HG03097 (cell line): ENCODE results near the gene MED13L.

Experiments
- ATAC-seq: cut with Tn5 transposase; IDR thresholded peaks from one replicate; pipeline ENCODE4 v1.9.1; 2021; ENCODE audit not compliant: unreplicated experiment, low FRiP score

MED13L gene

GRCh38 chr12:115957686-115958290, 319.7 kb downstream of the MED13L start:
- no peak for ATAC-seq

DNA sequence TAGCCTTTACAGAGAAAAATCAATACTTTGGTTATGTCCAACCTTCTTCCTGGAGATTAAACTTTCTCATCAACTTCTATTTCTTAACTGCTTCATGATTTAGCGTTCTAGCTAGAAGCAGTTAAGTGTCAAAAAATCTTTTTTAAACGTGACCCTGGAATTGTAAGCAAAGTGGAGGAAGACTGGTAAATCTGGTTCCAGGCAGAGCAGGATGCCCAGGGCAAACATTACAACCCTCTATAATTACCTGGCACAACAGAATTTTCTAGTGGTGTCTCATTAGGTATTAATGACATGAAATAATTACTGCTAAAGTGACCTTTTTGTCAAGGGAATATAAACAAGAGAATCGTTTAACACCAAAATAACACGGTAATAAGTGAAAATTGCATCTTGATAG, 320.8 kb downstream of the MED13L start:
- ATAC-seq, result no peak

- ATAC-seq, result no peak
Observed at GRCh38 chr12:115956236-115956635, 321.3 kb downstream of the MED13L start.

- no peak for ATAC-seq
Observed at GRCh38 chr12:115953450-115953849, 324.0 kb downstream of the MED13L start.

DNA sequence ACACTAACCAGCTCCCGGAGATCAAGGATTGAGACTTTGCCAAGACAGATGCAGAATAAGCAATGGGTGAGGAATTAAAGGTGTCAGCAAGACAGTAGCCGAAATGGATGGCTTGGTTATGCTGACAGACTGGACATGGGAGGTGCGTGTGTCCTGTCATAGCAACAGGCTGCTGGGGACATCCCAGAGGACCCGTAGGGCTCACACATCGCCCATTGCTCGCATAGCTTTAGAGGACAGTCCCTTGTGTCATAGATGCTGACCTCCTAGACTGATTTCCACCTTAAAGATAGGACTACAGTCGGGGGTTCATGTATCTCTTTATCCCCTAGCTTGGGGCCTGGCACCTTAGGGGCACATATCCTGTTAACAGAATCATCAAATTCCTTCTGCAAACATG, 324.5 kb downstream of the MED13L start:
- ATAC-seq, result no peak

GRCh38 chr12:115950959-115951358, 326.5 kb downstream of the MED13L start:
- no peak for ATAC-seq

GRCh38 chr12:115949675-115950074, 327.8 kb downstream of the MED13L start:
- no peak for ATAC-seq

DNA sequence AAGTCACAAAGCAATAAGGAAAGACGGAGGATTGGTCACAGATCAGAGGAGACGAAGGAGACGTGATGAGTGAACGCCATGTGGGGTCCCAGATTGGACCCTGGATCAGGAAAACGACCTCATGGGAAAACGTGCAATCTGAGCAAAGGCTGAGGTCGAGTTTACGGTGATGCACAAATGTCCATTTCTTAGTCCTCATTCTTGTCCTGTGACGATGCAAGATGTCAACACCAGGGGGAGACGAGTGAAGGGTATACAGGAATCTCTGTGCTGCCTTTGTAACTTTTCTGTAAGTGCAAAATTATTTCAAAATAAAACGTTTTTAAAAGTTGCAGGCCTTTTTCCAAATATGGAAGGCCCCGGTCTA, 329.8 kb downstream of the MED13L start:
- no peak for ATAC-seq

GRCh38 chr12:115946867-115947695, 330.4 kb downstream of the MED13L start:
- ATAC-seq, result no peak

- no peak for ATAC-seq
Observed at GRCh38 chr12:115946092-115946491, 331.4 kb downstream of the MED13L start.

DNA sequence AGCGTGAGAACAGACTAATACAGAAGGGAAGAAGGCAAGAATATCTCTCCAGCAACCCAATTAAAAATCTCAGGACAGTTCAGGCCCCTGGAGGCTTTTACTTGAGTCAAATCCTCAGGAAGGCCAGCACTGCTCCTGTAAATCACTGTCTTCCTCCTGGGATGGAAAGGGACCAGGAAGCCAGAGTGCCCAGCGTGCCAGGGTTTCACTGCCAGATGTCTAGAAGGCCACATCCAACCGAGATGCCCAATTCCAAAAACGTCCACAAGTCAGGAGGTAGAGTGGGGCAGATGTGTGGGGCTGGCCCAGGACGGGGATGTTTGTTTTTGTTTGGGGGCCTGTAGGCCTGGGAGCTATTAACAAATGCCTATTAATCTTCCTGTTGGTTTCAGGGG, 332.0 kb downstream of the MED13L start:
- ATAC-seq, result no peak

GRCh38 chr12:115944837-115945490, 332.5 kb downstream of the MED13L start:
- ATAC-seq, result no peak

GRCh38 chr12:115944392-115944742, 333.1 kb downstream of the MED13L start:
- ATAC-seq, result no peak

- no peak for ATAC-seq
Observed at GRCh38 chr12:115943630-115944391, 333.7 kb downstream of the MED13L start.

- ATAC-seq, result no peak
Observed at GRCh38 chr12:115943310-115943629, 334.2 kb downstream of the MED13L start.

GRCh38 chr12:115942346-115942745, 335.1 kb downstream of the MED13L start:
- ATAC-seq, result no peak

DNA sequence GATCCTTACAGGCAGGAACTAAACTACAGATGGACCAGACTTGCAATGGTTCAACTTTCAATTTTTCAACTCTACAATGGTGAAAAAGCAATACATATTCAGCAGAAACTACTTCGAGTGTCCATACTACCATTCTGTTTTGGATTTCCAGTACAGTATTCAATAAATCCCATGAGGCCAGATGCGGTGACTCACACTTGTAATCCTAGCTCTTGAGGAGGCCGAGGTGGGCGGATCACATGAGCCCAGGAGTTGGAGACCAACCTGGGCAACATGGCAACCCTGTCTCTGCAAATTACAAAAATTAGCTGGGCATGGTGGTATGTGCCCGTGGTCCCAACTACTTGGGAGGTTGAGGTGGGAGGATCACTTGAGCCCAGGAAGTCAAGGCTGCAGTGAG, 336.1 kb downstream of the MED13L start:
- ATAC-seq, result no peak

DNA sequence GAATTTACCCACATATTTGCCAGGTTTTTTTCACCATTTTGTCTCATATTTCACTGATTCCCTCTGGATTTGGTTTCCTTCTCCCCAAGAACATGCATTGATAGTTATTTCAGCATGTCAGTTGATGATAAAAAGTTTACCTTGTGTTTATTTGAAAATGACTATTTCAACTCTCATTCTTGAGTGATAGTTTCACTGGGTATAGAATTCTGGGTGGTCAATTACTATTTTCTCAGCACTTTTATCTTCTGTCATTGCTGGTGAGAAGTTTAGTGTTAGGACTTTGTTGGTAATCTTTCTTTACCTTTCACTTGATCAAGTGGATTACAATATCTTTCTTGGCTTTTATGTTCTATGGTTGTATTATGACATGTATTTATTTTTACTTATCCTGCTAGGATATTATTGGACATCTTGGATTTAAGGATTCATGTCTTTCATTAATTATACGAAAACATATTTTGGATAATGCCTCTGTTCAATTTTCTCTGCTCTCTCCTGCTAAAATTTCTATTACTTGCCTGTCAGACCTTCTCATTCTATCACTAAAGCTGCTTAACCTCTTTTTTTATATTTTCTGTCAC, 338.6 kb downstream of the MED13L start:
- no peak for ATAC-seq

DNA sequence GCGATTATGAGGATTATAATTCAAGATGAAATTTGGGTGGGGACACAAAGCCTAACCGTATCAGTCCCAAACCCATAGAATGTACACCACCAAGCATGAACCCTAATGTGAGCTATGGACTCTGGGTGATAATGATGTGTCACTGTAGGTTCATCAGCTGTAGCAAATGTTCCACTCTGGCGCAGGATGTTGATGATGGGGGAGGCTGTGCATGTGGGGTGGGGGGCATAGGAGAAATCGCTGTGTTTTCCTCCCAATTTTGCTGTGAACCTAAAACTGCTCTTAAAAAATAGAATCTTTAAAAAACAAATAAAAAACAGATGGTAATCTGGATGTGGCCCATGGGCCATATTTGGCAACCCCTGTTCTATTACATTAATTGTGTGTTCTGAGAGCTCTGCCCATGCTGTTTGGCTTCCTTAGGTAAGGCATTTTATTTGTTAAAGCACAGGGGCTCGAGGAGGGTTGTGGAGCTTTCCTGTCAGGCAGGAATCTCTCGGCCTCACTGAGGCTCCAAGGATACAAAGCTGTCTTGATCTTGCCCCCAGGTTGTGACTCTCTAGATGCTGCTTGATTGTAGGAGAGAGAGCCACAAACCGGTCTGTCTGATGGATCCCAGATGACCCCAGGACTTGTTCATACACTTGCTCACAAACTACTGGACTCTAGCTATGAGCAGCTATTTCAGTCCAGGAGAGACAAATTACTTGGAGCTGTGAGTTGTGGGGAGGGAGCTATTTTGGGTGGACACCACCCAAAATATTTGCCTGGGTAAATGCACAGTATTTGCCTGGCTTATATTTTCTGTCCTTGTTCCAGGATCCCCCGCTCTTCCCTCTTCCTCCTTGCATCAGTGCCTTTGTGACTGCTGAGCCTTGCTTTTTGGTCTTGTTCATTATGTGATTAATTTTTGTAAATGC, 340.2 kb downstream of the MED13L start:
- ATAC-seq, result no peak

DNA sequence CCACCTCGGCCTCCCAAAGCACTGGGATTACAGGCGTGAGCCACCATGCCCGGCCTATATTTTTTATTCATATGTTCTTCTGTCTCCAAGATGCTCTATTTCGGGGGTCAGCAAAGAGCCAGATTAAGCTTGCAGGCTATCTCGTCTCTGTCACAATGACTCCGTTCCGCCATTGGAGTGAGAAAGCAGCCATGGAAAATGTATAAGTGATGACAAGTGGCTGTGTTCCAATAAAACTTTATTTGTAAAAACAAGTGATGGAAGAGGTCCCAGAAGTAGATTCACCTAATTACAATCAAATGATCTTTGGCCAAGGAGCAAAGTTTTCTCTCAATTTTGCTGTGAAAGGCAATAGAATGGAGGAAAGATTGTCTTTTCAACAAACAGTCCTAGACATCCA, 342.6 kb downstream of the MED13L start:
- no peak for ATAC-seq
